Adrenal gland (tissue), 12 donors: ENCODE results near the gene MYO1A. TPM values are rescaled to one million over a fixed set of nuclear protein-coding genes. Genes with fewer than 3 reads are reported as not detected.

Experiments used
- DNase-seq, 7 donors: peaks; one replicate each; pipeline ENCODE4 v3.0.0-alpha.2; 2019 to 2020
- H3K27ac ChIP-seq, 5 donors: fragments of 200-600 bp; sonication (generic) in 4 of 5; 1 replicate in 3 of 5; 2 replicates in 2 of 5; pipeline versions ENCODE4 v1.5.1 to v1.8.0; 2016 to 2020; ENCODE audit warnings: mild to moderate bottlenecking in 1 of 5
- H3K27me3 ChIP-seq: fragments of 200-600 bp; 2 replicates; pipeline ENCODE4 v1.8.0; 2021
- H3K36me3 ChIP-seq, 2 donors: fragments of 200-600 bp; replicated peaks in 1 of 2; 1 replicate in 1 of 2; 2 replicates in 1 of 2; pipeline versions ENCODE4 v1.5.1 to v1.8.0; 2018 to 2022
- H3K4me1 ChIP-seq, 2 donors: fragments of 200-600 bp; replicated peaks in 1 of 2; 1 replicate in 1 of 2; 2 replicates in 1 of 2; pipeline versions ENCODE4 v1.5.1 to v1.8.0; 2018 to 2021
- H3K4me3 ChIP-seq, 4 donors: fragments of 200-600 bp; sonication (generic) in 3 of 4; one replicate each; pipeline ENCODE4 v1.5.1; 2016 to 2018
- H3K9me3 ChIP-seq, 3 donors: fragments of 200-600 bp; sonication (generic) in 1 of 3; replicated peaks in 1 of 3; 1 replicate in 2 of 3; 2 replicates in 1 of 3; pipeline versions ENCODE4 v1.5.1 to v1.8.0; 2016 to 2021
- CTCF ChIP-seq, 6 experiments: fragments of 450-650 bp in 4 of 6; fragments of 200-600 bp in 2 of 6; sonication (generic) in 1 of 6; IDR thresholded peaks; 1 replicate in 5 of 6; 2 replicates in 1 of 6; pipeline versions ENCODE4 v1.5.1 to v1.8.0; 2016 to 2021; ENCODE audit warnings: antibody characterized with exemption in 6 of 6, mild to moderate bottlenecking in 2 of 6, moderate library complexity in 1 of 6
- POLR2A ChIP-seq, 2 donors: fragments of 450-650 bp; IDR thresholded peaks; one replicate each; pipeline ENCODE4 v1.6.1; 2017; ENCODE audit warnings: antibody characterized with exemption in 2 of 2, mild to moderate bottlenecking in 2 of 2, moderate library complexity in 1 of 2
- WGBS, 4 donors: extraction: QIAGEN DNeasy Blood & Tissue Kit in 2 of 4; methylation state at CpG; one replicate each; pipeline versions ENCODE4 v1.1.5 to v1.1.7; 2013 to 2017; 5-methylcytosine and 5-hydroxymethylcytosine counted together
- intact Hi-C, 2 donors: fragments of 100-400 bp; cut with DNase I; formaldehyde crosslinking; loops; one replicate each; pipeline versions ENCODE4 v1.14.1 to v1.15.0; 2022 to 2023
- polyA plus RNA-seq, 3 donors: library from polyadenylated mRNA; stranded (reverse); fragments of 200-250 nt in 2 of 3; fragments of 350-450 nt in 1 of 3; fragmentation: Illumina TruSeq in 1 of 3; extraction: RNeasy Lipid Tissue Mini Kit (QIAGEN cat#74804) in 1 of 3; gene quantifications; one replicate each; pipeline ENCODE4 v1.2.3, GENCODE V29; 2013 to 2014
- total RNA-seq, 9 donors: library from RNA; depleted of rRNA in 4 of 9; stranded (reverse); fragments of >200 nt in 4 of 9; fragments of 120-200 nt in 1 of 9; fragmentation: NEBNext Ultra II Directional in 1 of 9; extraction: Animal tissue kit (Norgen Biotek cat#: 25700) in 1 of 9; gene quantifications; one replicate each; pipeline versions ENCODE4 v1.1.0 to v1.2.4, GENCODE V29; 2013 to 2023
- donor health status: healthy with polysubstance abuse.
- donor health status: Bipolar disorder and iron deficiency.
- donor health status: DM: yes; HTN: yes; CAD: no.
- donor health status: DM: no; HTN: no; CAD: no.
- donor health status: DM: no; HTN: no; CAD: no.
- donor health status: DM: yes; HTN: yes; CAD: no.

MYO1A gene
- total and polyA plus RNA-seq, 12 donors: under 0.01 to 1.6 (median 0.53) TPM; not detected in 1

- Histone ChIP-seq H3K36me3 (no peaks in the 10 kb centered on the region), H3K9me3 (no peaks in the 10 kb centered on the region), H3K4me1 (no peaks in the 10 kb centered on the region), H3K27me3 (no peaks in the 10 kb centered on the region), H3K27ac (no peak overlapping the region), H3K4me3 (no peak overlapping the region)
- no peak for DNase-seq
- intact Hi-C loops: no loop called here
- no peak for TF ChIP-seq POLR2A (IDR thresholded peaks at IDR 0.05)
- no peak for TF ChIP-seq CTCF (IDR thresholded peaks at IDR 0.05)
- 67 to 85% (median 79%) methylated on average over 4 of the region's 4 CpGs for WGBS, 4 donors
Measured at GRCh38 chr12:57049119-57049446, 846 bp downstream of the MYO1A start.

GRCh38 chr12:57048423-57049118 lies 1.4 kb downstream of the MYO1A start:
- Histone ChIP-seq H3K36me3 (no peaks in the 10 kb centered on the region), H3K27ac (no peak overlapping the region), H3K4me3 (no peak overlapping the region), H3K27me3 (no peaks in the 10 kb centered on the region), H3K9me3 (no peaks in the 10 kb centered on the region), H3K4me1 (no peaks in the 10 kb centered on the region)
- DNase-seq: peak in 1 of 7 donors; percentile 4
- TF ChIP-seq POLR2A (IDR thresholded peaks at IDR 0.05) (no peak), CTCF (IDR thresholded peaks at IDR 0.05) (no peak)
- intact Hi-C loops: no loop called here
- 91 to 100% (median 92%) methylated on average over 1 of the region's 1 CpG for WGBS, 4 donors

- Histone ChIP-seq H3K4me3 (no peak overlapping the region), H3K27me3 (no peaks in the 10 kb centered on the region), H3K9me3 (no peaks in the 10 kb centered on the region), H3K36me3 (no peaks in the 10 kb centered on the region), H3K27ac (no peak overlapping the region), H3K4me1 (no peaks in the 10 kb centered on the region)
- DNase-seq: peak in 1 of 7 donors; percentile 2
- no peak for TF ChIP-seq CTCF (IDR thresholded peaks at IDR 0.05)
- no peak for TF ChIP-seq POLR2A (IDR thresholded peaks at IDR 0.05)
- WGBS, 4 donors: 75 to 82% (median 81%) methylated on average over 1 of the region's 1 CpG
- intact Hi-C loops: no loop called here
Measured at GRCh38 chr12:57047981-57048380, 1.9 kb downstream of the MYO1A start.

- Histone ChIP-seq H3K36me3 (no peaks in the 10 kb centered on the region), H3K27ac (peak overlapping the region in 2 of 5 donors; percentile 5 to 76), H3K9me3 (no peaks in the 10 kb centered on the region), H3K27me3 (no peaks in the 10 kb centered on the region), H3K4me3 (no peak overlapping the region), H3K4me1 (no peaks in the 10 kb centered on the region)
- TF ChIP-seq CTCF (IDR thresholded peaks at IDR 0.05) (no peak), POLR2A (IDR thresholded peaks at IDR 0.05) (no peak)
- 67 to 71% (median 69%) methylated on average over 10 of the region's 10 CpGs for WGBS, 4 donors
- intact Hi-C loops: no loop called here
- DNase-seq: peak in 1 of 7 donors; percentile 45
Measured at GRCh38 chr12:57046947-57047890, 2.7 kb downstream of the MYO1A start.
